Right ventricle myocardium inferior (tissue), 1 donor: ENCODE data around the gene PKN1. TPM values are rescaled to one million over a fixed set of nuclear protein-coding genes. Genes with fewer than 3 reads are reported as not detected.

Source experiments
- ATAC-seq: fragments of 200-7000 bp; cut with Tn5 transposase; one replicate; pipeline ENCODE4 v1.9.1; 2020; ENCODE audit warnings: mild to moderate bottlenecking, moderate library complexity
- DNase-seq: peaks from one replicate; pipeline ENCODE4 v3.0.0; 2021; ENCODE audit errors: missing footprints
- intact Hi-C: fragments of 100-400 bp; cut with DNase I; formaldehyde crosslinking; loops from one replicate; pipeline ENCODE4 v1.11.0; 2022
- total RNA-seq: library from RNA; stranded (reverse); fragmentation: NEBNext Ultra II Directional; extraction: Animal tissue kit (Norgen Biotek cat#: 25700); gene quantifications from one replicate; pipeline ENCODE4 v1.2.1, GENCODE V29; 2021
- donor health status: DM: no; HTN: yes; CAD: no; lungs with severe emphysema.

PKN1 gene
- total RNA-seq, 1 donor from 2014 or later, result 149 TPM

DNA sequence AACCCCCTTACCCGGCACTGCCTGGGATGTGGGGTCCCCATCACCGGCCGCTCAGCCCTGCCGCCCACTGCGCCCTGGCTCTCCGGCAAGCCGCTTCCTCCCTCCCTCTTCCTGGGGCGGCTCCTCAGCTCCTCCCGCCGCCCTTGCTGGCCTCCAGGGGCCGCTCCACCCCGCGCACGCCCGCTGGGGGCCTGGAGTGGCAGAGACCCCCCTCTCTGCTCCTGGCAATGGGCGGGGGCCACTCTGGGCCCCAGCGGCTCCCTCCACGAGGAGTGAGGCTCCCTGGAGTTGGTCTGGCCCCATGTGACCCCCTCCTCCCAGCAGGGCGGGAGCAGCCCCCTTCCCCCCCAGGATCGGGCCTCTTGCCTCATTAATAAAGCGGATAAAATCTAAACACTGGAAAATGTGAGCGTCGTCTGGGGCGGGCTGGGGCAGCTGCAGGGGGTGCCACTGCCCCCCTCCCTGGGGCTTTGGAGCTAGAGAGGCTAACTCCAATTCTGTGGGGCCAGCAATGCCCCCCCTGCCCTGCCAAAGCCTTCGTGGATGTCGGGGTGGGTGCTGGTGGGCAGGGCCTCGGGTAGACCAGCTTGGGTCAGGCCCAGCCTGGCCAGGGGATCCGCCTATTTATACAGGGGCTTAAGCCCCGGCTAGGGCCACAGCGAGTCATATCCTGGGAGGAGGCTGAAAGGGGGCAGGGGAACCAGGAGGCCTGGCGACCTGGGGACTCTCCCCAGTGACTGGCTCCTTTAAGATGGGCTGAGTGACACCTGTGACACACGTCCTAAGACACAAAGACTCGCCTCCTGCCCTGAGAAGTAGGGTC is 42.4 kb downstream of the PKN1 start, which contains the start of gene PTGER1:
Gene PTGER1 (minus strand): TSS at position 104 of the 823 bp plus-strand sequence. CDS start 1,034 bp downstream, outside the sequence.
- intact Hi-C loops, result loop anchor here (10.0 kb wide), 1 partner anchor 331 kb away; no protein-coding TSS in a partner anchor
- no peak for DNase-seq
- no peak for ATAC-seq

DNA sequence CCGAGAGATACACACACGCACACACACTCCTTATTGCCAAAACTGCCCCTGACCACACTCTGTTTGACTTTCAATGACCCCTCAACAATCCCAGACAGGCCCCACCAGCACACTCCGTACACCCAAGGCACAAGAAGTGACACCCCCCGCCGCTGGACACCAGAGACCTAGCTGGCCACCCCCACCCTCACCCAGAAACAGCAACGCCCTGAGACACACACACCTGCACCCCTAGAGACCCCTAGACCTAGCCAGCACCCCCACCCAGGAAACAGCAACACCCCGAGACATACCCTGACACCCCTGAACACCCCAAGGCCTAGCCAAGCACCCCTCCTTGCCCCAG is 43.2 kb downstream of the PKN1 start:
- DNase-seq, result no peak
- intact Hi-C loops, result loop anchor here (10.0 kb wide), 1 partner anchor 331 kb away; no protein-coding TSS in a partner anchor
- no peak for ATAC-seq

DNA sequence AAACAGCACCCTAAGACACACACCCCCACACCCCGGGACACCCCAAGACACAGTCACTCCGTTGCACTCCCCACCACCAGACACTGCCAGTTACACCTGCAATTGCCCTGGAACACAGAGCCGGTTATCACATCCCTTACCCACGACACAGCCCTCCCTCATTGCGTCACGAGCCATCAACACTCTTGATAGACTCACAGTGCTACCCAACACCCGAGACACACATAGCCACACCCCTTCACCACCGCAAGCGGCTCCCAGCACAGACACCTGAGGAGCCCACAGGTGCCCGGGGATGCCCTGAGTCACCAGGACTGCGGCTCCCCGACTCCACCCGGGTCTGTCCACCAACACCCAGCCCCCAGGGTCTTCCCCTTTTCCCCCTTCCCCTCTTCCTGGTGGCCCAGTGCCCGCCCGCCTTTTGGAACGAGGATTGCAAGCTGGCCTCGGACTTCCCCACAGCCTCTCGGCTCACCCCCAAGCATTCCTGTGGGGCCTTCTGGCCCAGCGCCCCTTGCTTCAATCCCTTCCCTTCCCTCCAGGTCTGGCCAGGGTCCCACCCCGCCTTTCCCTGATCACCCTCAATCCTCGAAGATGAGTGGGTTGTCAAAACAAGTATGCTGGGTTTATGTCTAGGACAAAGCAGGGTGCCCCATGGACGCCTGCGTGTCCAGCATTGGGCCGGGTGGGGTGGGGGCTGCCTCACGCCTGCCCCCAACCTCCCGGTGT is 43.7 kb downstream of the PKN1 start:
- peak; percentile 29 for ATAC-seq
- intact Hi-C loops, result loop anchor here (10.0 kb wide), 1 partner anchor 332 kb away; no protein-coding TSS in a partner anchor
- DNase-seq, result peak; percentile 78

DNA sequence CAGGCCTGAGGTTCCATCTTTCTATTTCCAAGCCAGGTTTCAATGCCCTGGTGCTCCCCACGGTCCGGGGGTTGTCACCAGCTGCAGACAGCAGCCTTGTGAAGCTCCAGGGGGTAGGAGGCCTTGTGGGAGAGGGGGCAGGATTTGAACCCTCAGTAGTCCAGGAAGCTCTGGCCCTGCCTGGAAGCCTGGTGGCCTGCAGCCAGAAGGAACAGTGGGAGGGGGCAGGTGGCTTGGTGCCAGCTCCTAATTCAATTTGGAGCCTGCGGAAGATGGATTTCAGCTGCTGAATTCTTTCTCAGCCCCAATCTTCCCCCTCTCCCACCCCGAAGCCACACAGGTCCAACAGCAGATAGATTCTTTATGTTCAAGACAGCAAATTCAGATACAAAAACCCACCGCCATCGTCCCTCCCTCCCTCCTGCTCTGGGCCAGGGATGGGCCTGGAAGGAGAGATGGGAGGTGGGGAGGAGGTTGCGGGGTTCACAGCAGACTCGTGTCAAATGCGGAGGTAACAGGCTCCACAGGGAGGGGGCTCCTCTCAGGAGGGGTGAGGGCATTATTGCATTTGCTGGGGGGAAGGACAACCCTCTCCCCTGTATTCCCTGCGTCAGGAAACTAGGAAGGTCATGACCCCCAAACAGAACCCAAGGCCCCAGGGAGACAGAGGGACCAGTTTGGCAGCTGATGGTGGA is 44.5 kb downstream of the PKN1 start:
- intact Hi-C loops, result loop anchor here (10.0 kb wide), 1 partner anchor 333 kb away; no protein-coding TSS in a partner anchor

DNA sequence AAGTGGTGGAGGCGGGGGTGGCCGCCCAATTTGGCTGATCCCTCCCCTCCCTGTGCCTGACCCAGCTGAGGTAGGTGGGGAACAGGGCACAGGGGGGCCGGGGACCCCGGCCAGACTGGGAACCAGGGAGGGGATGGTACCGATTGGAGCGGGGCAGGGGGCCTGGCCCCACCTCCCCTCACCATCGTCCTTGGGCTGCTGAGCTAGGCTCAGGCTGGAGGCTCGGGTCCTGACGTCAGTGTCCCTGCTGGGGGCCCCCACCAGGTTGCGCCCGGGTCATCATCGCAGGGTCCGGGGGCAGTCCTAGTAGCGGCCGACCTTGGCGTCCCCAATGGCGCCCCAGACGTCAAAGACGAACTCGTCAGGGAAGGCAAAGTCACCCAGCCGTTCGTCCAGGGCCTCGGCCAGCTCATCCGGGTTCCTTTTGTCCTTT is 45.0 kb downstream of the PKN1 start:
- intact Hi-C loops, result loop anchor here (10.0 kb wide), 1 partner anchor 333 kb away; no protein-coding TSS in a partner anchor
- no peak for ATAC-seq
- DNase-seq, result no peak

More for the DNA sequence above, 44.5 kb downstream of the PKN1 start:
- DNase-seq (no peak), ATAC-seq (no peak)

DNA sequence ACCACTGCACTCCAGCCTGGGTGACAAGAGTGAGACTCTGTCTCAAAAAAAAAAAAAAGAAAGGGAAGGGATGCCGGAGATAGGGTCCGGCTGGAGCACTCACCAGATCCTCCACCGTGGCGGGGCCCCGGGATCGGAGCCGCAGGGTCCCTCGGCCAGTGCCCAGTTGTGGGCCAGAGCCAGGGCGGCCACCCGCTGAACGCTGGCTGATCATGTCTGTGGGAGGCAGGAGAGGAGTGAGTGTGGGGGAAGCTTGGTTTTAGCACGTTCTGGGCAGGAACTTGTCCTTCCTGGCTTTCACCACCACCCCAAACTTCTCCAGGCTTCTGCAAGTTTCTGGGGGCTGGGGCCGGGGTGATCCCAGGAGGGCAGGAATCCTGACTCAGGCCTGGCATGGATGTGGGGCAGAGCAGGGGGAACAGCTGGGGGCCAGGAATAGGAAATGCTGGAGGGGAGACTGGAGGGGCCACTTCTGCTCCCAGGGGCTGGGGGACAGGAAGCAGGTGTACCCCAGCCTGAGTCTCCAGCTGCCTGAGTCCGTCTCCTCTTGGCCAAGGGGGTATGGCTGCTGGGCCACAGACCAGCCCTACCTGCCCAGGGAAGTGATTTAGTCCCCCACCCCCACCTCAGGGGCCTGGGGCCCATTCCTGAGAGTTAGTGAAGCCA is 46.3 kb downstream of the PKN1 start:
- ATAC-seq (no peak), DNase-seq (peak; percentile 72)
- intact Hi-C loops, result loop anchor here (10.0 kb wide), 1 partner anchor 335 kb away; no protein-coding TSS in a partner anchor

DNA sequence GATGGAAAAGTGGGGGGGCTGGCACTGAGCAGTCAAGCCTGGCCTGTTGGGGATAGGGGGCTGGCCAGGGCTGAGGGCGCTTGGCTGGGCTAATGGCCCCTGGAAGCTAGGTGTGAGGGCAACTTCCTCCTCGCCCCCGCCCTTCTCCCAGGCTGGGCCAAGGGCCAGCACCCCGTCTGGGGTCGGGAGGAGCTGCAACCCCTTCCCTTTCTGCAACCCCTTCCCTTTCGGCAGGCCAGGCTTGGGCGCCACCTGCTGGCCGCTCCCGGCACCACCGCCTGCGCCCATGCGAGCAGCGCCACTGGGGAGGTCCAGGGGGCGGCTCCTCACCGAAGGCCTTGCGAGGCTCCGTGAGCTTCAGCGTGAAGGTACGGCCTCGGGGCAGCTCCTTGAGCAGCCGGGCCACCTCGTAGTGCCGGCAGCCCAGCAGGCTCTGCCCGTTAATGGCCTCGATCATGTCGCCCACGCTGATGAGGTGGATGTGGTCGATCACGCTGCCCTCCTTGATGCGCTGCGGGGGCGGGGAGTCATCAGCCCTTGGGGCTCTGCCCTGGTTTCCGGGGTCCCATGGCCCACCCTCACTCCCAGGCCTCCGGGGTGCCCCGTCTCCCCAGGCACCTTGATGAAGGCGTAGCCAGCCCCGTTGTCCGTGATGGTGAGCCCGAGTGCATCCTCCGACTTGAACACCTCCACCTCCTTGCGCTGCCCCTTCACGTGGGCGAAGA is 47.0 kb downstream of the PKN1 start:
- peak; percentile 76 for DNase-seq

DNA sequence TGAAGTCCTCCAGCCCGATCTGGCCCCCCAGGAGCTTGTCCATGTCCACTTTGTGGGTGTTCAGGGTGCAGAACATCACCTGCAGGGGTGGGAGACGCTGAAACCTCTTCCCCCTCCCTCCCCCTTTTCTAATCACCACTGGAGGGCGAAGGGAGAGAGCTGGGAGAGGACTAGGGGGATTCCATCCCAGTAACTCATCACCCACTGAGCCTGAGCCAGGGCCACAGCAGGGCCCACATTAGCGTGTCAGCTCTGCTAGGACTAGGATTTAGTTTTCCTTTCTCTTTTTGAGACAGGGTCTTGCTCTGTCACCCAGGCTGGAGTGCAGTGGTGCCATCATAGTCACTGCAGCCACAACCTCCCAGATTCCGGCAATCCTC is 47.6 kb downstream of the PKN1 start:
- DNase-seq (no peak), ATAC-seq (no peak)
- intact Hi-C loops, result no loop called here

More for the DNA sequence above, 47.0 kb downstream of the PKN1 start:
- intact Hi-C loops, result loop anchor here (10.0 kb wide), 1 partner anchor 335 kb away; no protein-coding TSS in a partner anchor
- no peak for ATAC-seq

DNA sequence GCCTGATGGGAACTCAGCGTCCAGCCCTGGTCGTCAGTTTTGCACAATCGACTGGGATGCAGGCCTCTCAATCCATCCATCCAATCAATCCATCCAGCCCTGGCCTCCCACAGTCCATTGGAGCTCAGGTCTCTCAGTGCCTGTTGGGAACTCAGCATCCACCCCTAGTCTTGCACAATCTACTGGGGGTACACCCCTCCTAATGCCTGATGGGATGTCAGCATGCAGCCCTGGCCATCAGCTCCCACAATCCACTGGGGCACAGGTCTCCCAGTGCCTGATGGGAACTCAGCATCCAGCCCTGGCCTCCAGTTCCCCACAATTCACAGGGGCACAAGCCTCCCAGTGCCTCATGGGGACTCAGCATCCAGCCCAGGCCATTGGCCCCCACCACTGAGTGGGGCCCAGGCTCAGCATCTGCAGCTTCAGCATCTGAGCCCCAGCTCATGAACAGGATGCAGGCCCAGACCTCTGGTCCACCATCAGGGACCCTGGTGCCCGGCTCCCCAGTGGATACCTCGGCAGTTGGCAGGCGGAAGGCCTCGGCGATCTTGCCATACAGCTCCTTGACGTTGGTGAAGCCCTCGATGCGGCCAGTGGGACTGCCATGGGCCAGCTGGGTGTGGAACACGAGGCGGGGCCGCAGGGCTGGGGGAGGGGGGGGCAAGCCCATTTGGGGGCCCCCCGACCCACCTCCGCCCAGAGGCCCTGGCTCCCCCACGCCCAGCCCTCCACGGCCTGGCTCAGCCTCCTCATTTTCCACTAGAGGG is 49.3 kb downstream of the PKN1 start:
- ATAC-seq, result no peak
- DNase-seq, result peak; percentile 11
- intact Hi-C loops, result no loop called here

DNA sequence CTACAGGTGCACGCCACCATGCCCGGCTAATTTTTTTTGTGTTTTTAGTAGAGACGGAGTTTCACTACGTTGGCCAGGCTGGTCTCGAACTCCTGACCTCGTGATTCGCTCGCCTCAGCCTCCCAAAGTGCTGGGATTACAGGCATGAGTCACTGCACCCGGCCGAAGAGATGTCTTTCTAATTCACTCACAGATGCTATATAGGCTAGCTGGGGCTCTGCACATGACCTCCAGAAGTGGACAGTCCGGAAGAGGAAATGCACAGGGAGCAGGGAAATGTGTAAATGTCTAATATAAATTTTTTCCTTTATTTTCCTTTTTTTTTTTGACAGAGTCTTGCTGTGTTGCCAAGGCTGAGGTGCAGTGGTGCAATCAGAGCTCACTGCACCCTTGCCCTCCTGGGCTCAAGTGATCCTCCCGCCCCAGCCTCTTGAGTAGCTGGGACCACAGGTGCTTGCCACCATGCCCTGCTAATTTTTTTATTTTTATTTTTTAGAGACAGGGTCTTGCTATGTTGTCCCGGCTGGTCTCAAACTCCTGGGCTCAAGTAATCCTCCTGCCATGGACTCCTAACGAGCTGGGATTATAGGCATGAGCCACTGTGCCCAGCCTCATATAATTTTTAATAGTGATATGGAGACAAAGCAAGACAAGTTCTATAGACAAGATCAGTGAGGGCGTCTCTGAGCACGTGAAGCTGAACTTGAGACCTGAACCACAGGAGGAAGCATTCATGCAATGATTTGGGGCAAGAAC is 54.4 kb downstream of the PKN1 start:
- DNase-seq, result peak; percentile 25
- intact Hi-C loops, result no loop called here
- no peak for ATAC-seq

DNA sequence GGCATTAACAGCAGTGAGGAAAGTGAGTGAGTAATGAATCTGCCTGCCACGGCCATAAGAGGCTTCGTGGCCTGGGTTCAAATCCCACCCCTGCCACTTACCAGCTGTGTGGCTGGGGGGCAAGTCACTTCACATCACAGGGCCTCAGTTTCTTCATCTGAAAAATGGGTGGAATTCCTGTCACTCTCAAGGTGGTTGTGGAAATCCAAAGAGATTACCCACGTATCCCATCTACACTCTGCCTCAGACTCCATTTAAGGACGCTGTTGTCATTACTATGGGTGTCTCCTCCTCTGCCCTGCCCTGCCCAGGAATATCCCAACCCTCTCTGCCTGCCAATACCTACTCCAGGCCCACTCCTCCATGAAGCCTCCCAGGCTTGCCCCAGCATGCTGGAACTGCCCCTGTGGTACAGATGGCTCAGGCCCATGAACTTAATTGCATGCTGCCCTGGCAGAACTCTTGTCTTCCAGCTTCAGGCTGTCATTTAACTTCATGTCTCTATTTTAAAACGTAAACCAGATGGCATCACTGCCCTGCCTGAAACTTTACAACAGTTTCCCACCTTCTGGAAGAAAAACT is 59.7 kb downstream of the PKN1 start:
- DNase-seq, result no peak
- intact Hi-C loops, result no loop called here
- ATAC-seq, result no peak

DNA sequence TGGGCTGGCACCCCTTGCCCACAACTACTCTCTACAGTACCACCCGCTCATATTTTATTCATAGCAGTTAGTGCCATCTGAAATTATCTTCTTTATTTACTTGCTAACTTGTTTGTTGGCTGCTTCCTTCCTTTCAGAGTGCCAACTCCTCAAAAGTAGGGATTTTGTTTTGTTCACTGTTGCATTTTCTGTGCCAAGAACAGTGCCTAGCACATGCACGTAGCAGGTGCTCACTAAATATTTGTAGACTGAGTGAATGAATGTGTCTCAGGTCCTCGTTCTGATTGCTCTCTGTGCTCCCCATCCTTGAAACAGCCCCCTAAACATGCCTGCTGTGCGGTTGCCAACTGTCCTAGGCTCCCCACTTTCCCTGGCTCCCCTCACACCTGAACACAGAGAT is 61.3 kb downstream of the PKN1 start:
- ATAC-seq (no peak), DNase-seq (no peak)
- intact Hi-C loops, result no loop called here

DNA sequence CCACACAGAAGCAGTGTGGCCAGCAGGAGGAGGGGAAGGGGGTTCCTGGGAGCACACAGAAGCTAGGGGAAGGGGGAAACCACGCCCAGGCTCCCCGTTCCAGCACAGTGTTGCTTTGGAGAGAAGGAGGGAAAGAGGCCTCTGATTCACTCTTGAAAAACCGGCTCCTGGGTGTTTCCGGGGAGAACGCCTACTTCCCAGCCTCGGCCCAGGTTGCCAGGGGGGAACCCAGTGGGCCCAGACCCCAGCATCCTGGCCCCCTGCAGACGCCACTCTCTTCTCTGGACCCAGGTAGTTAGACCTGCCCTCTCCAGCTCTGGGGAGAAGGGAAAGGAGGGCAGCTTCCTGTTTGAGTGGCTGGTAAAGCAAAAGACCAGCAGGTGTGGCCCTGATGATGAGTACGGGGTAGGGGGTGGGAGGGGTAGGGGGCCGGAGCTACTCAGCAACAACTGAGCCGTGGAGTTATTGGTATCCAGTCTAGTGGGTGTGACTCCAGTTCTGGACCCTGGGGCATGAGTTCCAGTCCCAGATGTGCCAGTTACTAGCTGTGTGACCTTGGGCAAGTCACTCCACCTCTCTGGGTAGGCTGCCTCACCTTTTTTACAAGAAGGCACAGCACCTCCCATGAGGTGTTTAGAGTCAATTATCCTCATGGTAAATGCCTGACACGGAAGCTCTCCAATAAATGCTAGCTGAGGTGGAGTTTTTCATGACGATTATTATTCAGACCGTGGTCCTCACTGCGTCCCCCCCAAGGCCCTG is 62.0 kb downstream of the PKN1 start:
- intact Hi-C loops, result no loop called here
- ATAC-seq, result no peak
- DNase-seq, result peak; percentile 41

DNA sequence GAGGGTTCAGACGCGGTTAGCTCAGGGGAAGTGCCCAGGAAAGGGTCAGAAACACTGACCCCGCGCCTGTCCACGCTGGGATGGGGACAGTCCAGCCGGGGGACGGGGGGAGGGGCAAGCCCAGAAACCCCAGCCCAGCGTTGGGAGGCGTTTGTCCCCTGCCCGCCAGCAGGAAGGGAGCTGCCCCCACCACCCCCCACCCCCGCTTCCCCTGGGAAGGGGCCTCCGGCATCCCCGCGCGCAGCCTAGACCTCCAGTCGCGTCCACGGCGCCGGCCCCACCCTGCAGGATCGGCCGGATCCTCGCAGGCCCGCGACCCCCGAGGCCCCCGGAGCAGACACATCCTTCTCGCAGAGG is 62.5 kb downstream of the PKN1 start:
- no peak for DNase-seq
- ATAC-seq, result peak; percentile 1
- intact Hi-C loops, result no loop called here

DNA sequence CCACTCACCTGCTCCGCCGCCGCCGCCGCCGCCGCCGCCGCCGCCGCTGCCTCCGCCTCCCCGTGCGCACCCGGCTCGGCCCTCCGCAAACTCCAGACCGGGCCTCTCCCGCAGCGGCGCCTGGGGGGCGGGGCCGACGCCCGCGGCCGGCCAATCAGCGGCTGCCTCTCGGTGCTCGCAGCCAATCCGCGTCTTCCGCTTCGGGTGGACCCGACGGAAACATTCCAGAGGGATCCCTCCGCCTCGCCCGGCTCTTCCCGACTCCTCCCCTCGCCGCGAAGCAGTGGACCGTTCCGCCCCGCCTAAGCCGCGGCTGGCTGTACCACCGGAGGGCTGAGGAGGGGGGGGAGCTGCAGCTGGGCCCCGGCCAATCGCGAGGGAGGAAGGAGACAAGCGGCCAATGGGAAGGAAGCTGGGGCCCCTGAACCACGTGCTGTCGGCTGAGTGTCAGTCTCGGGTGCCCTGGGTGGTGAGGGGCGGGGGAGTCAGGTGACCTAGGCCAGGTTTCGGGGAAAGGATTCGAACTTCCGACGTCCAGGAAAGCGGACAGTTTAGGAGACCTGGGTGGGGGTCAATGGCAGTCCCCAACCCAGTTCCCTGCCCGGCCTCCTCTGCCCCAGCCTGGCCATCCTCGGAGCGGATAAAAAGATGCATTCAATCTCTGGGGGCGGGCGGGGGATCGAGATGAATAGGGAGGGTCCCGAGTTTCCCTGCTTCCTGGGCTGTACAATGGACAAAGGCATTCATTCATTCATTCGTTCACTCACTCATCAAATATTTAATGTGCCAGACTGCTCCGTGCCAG is 63.1 kb downstream of the PKN1 start, which contains the start of gene GIPC1:
Gene GIPC1 (minus strand): TSS at position 99 of the 805 bp plus-strand sequence. CDS start 13,151 bp downstream, outside the sequence.
- DNase-seq, result peak; percentile 96
- intact Hi-C loops, result no loop called here
- peak; percentile 98 for ATAC-seq
